C4-2B (cell line): Measurements from ENCODE around the gene RPS6KA6.

Experiments used
- CTCF ChIP-seq: fragments of 450-650 bp; conservative IDR thresholded peaks from 2 replicates; pipeline ENCODE4 v1.5.1; 2017; ENCODE audit warnings: mild to moderate bottlenecking
- ZFX ChIP-seq: fragments of 450-650 bp; IDR thresholded peaks from 2 replicates; pipeline ENCODE4 v1.6.1; 2017

GRCh38 chrX:84156821-84157220, 31.2 kb downstream of the RPS6KA6 start:
- no peak for TF ChIP-seq CTCF
- TF ChIP-seq ZFX: no peak
